CD8-positive, alpha-beta memory T cell (primary cell): ENCODE results near the gene RAVER2. TPM values are rescaled to one million over a fixed set of nuclear protein-coding genes. Genes with fewer than 3 reads are reported as not detected.
"Not testable (repeated sequence)": the region's sequence is repeated elsewhere in the genome, so short reads cannot be mapped to it uniquely, and the experiment has no call there.

ENCODE experiments used
- CTCF ChIA-PET: fragments of 350-600 bp; sonication (Branson Sonifier 250); formaldehyde crosslinking; loops from one replicate; lab custom pipeline; 2021; ENCODE audit warnings: antibody characterized with exemption; lab: Charles Lee
- POLR2A ChIA-PET: fragments of 350-600 bp; sonication (Branson Sonifier 250); formaldehyde crosslinking; loops from one replicate; lab custom pipeline; 2021; ENCODE audit warnings: antibody characterized with exemption; lab: Charles Lee
- DNase-seq, 5 donors: peaks; one replicate each; pipeline versions ENCODE4 v3.0.0 to v3.0.0-alpha.2; 2020 to 2022; ENCODE audit warnings: mixed read lengths in 1 of 5
- H3K27ac ChIP-seq: one replicate; pipeline ENCODE4 v1.7.0; 2013; ENCODE audit warnings: low read depth, mild to moderate bottlenecking, low read length, moderate library complexity
- H3K27me3 ChIP-seq: 2 replicates; pipeline ENCODE4 v1.7.0; 2013; ENCODE audit warnings: low read length, mild to moderate bottlenecking; ENCODE audit not compliant: insufficient read depth, poor library complexity, severe bottlenecking
- H3K36me3 ChIP-seq: 2 replicates; pipeline ENCODE4 v1.7.0; 2013; ENCODE audit warnings: mild to moderate bottlenecking, low read length, moderate library complexity; ENCODE audit not compliant: insufficient read depth
- H3K4me1 ChIP-seq: 2 replicates; pipeline ENCODE4 v1.7.0; 2013; ENCODE audit warnings: mild to moderate bottlenecking, low read length, moderate library complexity; ENCODE audit not compliant: insufficient read depth
- H3K4me3 ChIP-seq: 2 replicates; pipeline ENCODE4 v1.7.0; 2013; ENCODE audit warnings: mild to moderate bottlenecking, low read length
- H3K9me3 ChIP-seq: 2 replicates; pipeline ENCODE4 v1.7.0; 2013; ENCODE audit warnings: mild to moderate bottlenecking, low read length
- H3K27ac Mint-ChIP-seq, 8 donors: one replicate each; pipeline ENCODE4 v1.8.0; 2020 to 2021; ENCODE audit warnings: mixed read lengths in 8 of 8, mild to moderate bottlenecking in 6 of 8, inconsistent platforms in 3 of 8, moderate library complexity in 3 of 8
- H3K27me3 Mint-ChIP-seq, 2 donors: one replicate each; pipeline ENCODE4 v1.8.0; 2020 to 2021; ENCODE audit warnings: mixed read lengths in 2 of 2, mild to moderate bottlenecking in 1 of 2, moderate library complexity in 1 of 2
- H3K36me3 Mint-ChIP-seq, 3 donors: one replicate each; pipeline ENCODE4 v1.8.0; 2020 to 2021; ENCODE audit warnings: mixed read lengths in 3 of 3, inconsistent platforms in 1 of 3, mild to moderate bottlenecking in 1 of 3
- H3K4me1 Mint-ChIP-seq, 3 donors: one replicate each; pipeline ENCODE4 v1.8.0; 2020 to 2021; ENCODE audit warnings: mixed read lengths in 3 of 3, inconsistent platforms in 1 of 3, mild to moderate bottlenecking in 1 of 3
- H3K4me3 Mint-ChIP-seq, 7 donors: one replicate each; pipeline ENCODE4 v1.8.0; 2020 to 2021; ENCODE audit warnings: mixed read lengths in 7 of 7, mild to moderate bottlenecking in 6 of 7, moderate library complexity in 4 of 7, inconsistent platforms in 2 of 7
- H3K9me3 Mint-ChIP-seq, 5 donors: one replicate each; pipeline ENCODE4 v1.8.0; 2020 to 2022; ENCODE audit warnings: mixed read lengths in 5 of 5, mild to moderate bottlenecking in 3 of 5, moderate library complexity in 2 of 5, inconsistent platforms in 1 of 5
- polyA plus RNA-seq: library from polyadenylated mRNA; unstranded; fragments of 300-500 nt; fragmentation: Illumina TruSeq; gene quantifications from one replicate; pipeline ENCODE4 v1.2.3, GENCODE V29; 2021
- total RNA-seq, 2 experiments: library from RNA; stranded (reverse); gene quantifications; one replicate each; pipeline ENCODE4 v1.2.3, GENCODE V29; 2021

Gene RAVER2
- total and polyA plus RNA-seq, 3 experiments from 2014 or later = 1.5 to 6.8 (median 6.7) TPM

- H3K4me3 ChIP-seq, DNase-seq, POLR2A ChIA-PET, H3K27ac ChIP-seq, H3K4me1 Mint-ChIP-seq, H3K27me3 Mint-ChIP-seq, H3K27ac Mint-ChIP-seq, H3K4me1 ChIP-seq, H3K36me3 ChIP-seq, H3K9me3 ChIP-seq, H3K4me3 Mint-ChIP-seq, CTCF ChIA-PET, H3K9me3 Mint-ChIP-seq, H3K27me3 ChIP-seq: not testable (repeated sequence)
- H3K36me3 Mint-ChIP-seq = peaks cover 0 to 40% (median 27%) of the 10 kb centered on the region in 3 donors
These were observed 38.0 kb downstream of the RAVER2 start for GRCh38 chr1:64782848-64783247.

GRCh38 chr1:64790832-64791487 is 46.1 kb downstream of the RAVER2 start:
- POLR2A ChIA-PET = no interaction called here
- no peak overlapping the region for H3K4me3 ChIP-seq
- H3K27ac ChIP-seq = no peak overlapping the region
- DNase-seq = no peak
- Mint-ChIP-seq H3K27ac (no peak overlapping the region), H3K36me3 (peaks cover 0 to 39% (median 37%) of the 10 kb centered on the region in 3 donors), H3K4me3 (no peak overlapping the region), H3K4me1 (no peaks in the 10 kb centered on the region), H3K9me3 (peaks cover 0 to 21% (median 13%) of the 10 kb centered on the region in 5 donors), H3K27me3 (no peaks in the 10 kb centered on the region)
- no peaks in the 10 kb centered on the region for H3K27me3 ChIP-seq
- H3K4me1 ChIP-seq = no peaks in the 10 kb centered on the region
- CTCF ChIA-PET = no interaction called here
- H3K36me3 ChIP-seq = no peaks in the 10 kb centered on the region
- no peaks in the 10 kb centered on the region for H3K9me3 ChIP-seq

- Mint-ChIP-seq H3K4me1 (no peaks in the 10 kb centered on the region), H3K9me3 (peaks cover 0 to 5% (median 3%) of the 10 kb centered on the region in 5 donors), H3K36me3 (peaks cover 4 to 18% (median 12%) of the 10 kb centered on the region in 3 donors), H3K27me3 (peaks cover 0 to 3% of the 10 kb centered on the region in 2 donors), H3K4me3 (no peak overlapping the region), H3K27ac (no peak overlapping the region)
- CTCF ChIA-PET = no interaction called here
- Histone ChIP-seq H3K27ac (no peak overlapping the region), H3K4me3 (no peak overlapping the region), H3K27me3 (no peaks in the 10 kb centered on the region), H3K4me1 (no peaks in the 10 kb centered on the region), H3K36me3 (no peaks in the 10 kb centered on the region), H3K9me3 (no peaks in the 10 kb centered on the region)
- POLR2A ChIA-PET = no interaction called here
- no peak for DNase-seq
These were observed 54.0 kb downstream of the RAVER2 start for GRCh38 chr1:64798872-64799271.

- Mint-ChIP-seq H3K27ac (no peak overlapping the region), H3K4me1 (no peaks in the 10 kb centered on the region)
These were observed 57.1 kb downstream of the RAVER2 start for GRCh38 chr1:64801851-64802523.

GRCh38 chr1:64809309-64809708 is 64.4 kb downstream of the RAVER2 start:
- Histone ChIP-seq H3K27me3 (no peaks in the 10 kb centered on the region), H3K4me1 (no peaks in the 10 kb centered on the region), H3K27ac (no peak overlapping the region), H3K4me3 (no peak overlapping the region), H3K36me3 (no peaks in the 10 kb centered on the region), H3K9me3 (no peaks in the 10 kb centered on the region)
- Mint-ChIP-seq H3K27ac (no peak overlapping the region), H3K36me3 (peaks cover 0 to 10% (median 0%) of the 10 kb centered on the region in 3 donors), H3K27me3 (no peaks in the 10 kb centered on the region), H3K9me3 (no peaks in the 10 kb centered on the region), H3K4me3 (no peak overlapping the region), H3K4me1 (no peaks in the 10 kb centered on the region)
- POLR2A ChIA-PET = no interaction called here
- no peak for DNase-seq
- CTCF ChIA-PET = no interaction called here

More at GRCh38 chr1:64801851-64802523, 57.1 kb downstream of the RAVER2 start:
- Histone ChIP-seq H3K4me1 (no peaks in the 10 kb centered on the region), H3K27me3 (no peaks in the 10 kb centered on the region), H3K27ac (no peak overlapping the region), H3K36me3 (no peaks in the 10 kb centered on the region), H3K9me3 (no peaks in the 10 kb centered on the region), H3K4me3 (no peak overlapping the region)
- POLR2A ChIA-PET = no interaction called here
- no peak for DNase-seq
- Mint-ChIP-seq H3K9me3 (peaks cover 0 to 5% (median 3%) of the 10 kb centered on the region in 5 donors), H3K36me3 (peaks cover 4 to 18% (median 17%) of the 10 kb centered on the region in 3 donors), H3K4me3 (no peak overlapping the region), H3K27me3 (peaks cover 0 to 3% of the 10 kb centered on the region in 2 donors)
- CTCF ChIA-PET = no interaction called here

- peaks cover 0 to 9% (median 3%) of the 10 kb centered on the region in 3 donors for H3K36me3 Mint-ChIP-seq
These were observed 65.1 kb downstream of the RAVER2 start for GRCh38 chr1:64810001-64810400.

GRCh38 chr1:64811131-64811530 is 66.3 kb downstream of the RAVER2 start:
- ChIA-PET CTCF (no interaction called here), POLR2A (no interaction called here)
- Mint-ChIP-seq H3K27me3 (no peaks in the 10 kb centered on the region), H3K4me1 (no peaks in the 10 kb centered on the region), H3K36me3 (peaks cover 0 to 15% (median 7%) of the 10 kb centered on the region in 3 donors), H3K27ac (no peak overlapping the region), H3K9me3 (no peaks in the 10 kb centered on the region), H3K4me3 (no peak overlapping the region)
- no peaks in the 10 kb centered on the region for H3K4me1 ChIP-seq
- H3K27ac ChIP-seq = no peak overlapping the region
- H3K4me3 ChIP-seq = no peak overlapping the region
- H3K27me3 ChIP-seq = no peaks in the 10 kb centered on the region
- DNase-seq = no peak
- no peaks in the 10 kb centered on the region for H3K9me3 ChIP-seq
- no peaks in the 10 kb centered on the region for H3K36me3 ChIP-seq

More at GRCh38 chr1:64810001-64810400, 65.1 kb downstream of the RAVER2 start:
- no peaks in the 10 kb centered on the region for H3K27me3 ChIP-seq
- H3K27ac Mint-ChIP-seq = no peak overlapping the region
- H3K4me3 ChIP-seq = no peak overlapping the region
- no peaks in the 10 kb centered on the region for H3K36me3 ChIP-seq
- ChIA-PET POLR2A (no interaction called here), CTCF (no interaction called here)
- H3K9me3 Mint-ChIP-seq = no peaks in the 10 kb centered on the region
- no peak for DNase-seq
- H3K27me3 Mint-ChIP-seq = no peaks in the 10 kb centered on the region
- no peaks in the 10 kb centered on the region for H3K9me3 ChIP-seq
- no peak overlapping the region for H3K4me3 Mint-ChIP-seq
- no peak overlapping the region for H3K27ac ChIP-seq
- no peaks in the 10 kb centered on the region for H3K4me1 ChIP-seq
- no peaks in the 10 kb centered on the region for H3K4me1 Mint-ChIP-seq

- Mint-ChIP-seq H3K4me3 (no peak overlapping the region), H3K36me3 (peaks cover 0 to 23% (median 13%) of the 10 kb centered on the region in 3 donors), H3K4me1 (peaks cover 0 to 2% (median 0%) of the 10 kb centered on the region in 3 donors), H3K9me3 (peaks cover 0 to 5% (median 0%) of the 10 kb centered on the region in 5 donors), H3K27ac (no peak overlapping the region), H3K27me3 (no peaks in the 10 kb centered on the region)
- no peaks in the 10 kb centered on the region for H3K27me3 ChIP-seq
- no peaks in the 10 kb centered on the region for H3K4me1 ChIP-seq
- no peaks in the 10 kb centered on the region for H3K9me3 ChIP-seq
- POLR2A ChIA-PET = no interaction called here
- H3K4me3 ChIP-seq = no peak overlapping the region
- no peak for DNase-seq
- H3K27ac ChIP-seq = no peak overlapping the region
- H3K36me3 ChIP-seq = no peaks in the 10 kb centered on the region
- CTCF ChIA-PET = no interaction called here
These were observed 69.6 kb downstream of the RAVER2 start for GRCh38 chr1:64814427-64814826.
